GDM1 (cell line): ENCODE data around the gene FAM193A.
"Not testable (repeated sequence)": the region's sequence is repeated elsewhere in the genome, so short reads cannot be mapped to it uniquely, and the experiment has no call there.

Experiments
- DNase-seq: peaks from one replicate; lab custom pipeline; 2025; lab: John Stamatoyannopoulos, UW

The FAM193A gene

GRCh38 chr4:2618729-2619128, 82.3 kb downstream of the FAM193A start:
- not testable (repeated sequence) for DNase-seq

GRCh38 chr4:2619459-2619858, 83.0 kb downstream of the FAM193A start:
- no peak for DNase-seq

- no peak for DNase-seq
Observed at GRCh38 chr4:2621419-2621818, 85.0 kb downstream of the FAM193A start.

GRCh38 chr4:2623442-2623841, 87.0 kb downstream of the FAM193A start:
- DNase-seq, result no peak

GRCh38 chr4:2624782-2625530, 88.5 kb downstream of the FAM193A start:
- DNase-seq, result no peak

GRCh38 chr4:2626231-2626630, 89.8 kb downstream of the FAM193A start:
- no peak for DNase-seq

GRCh38 chr4:2630556-2631273, 94.3 kb downstream of the FAM193A start:
- no peak for DNase-seq

- no peak for DNase-seq
Observed at GRCh38 chr4:2634014-2634413, 97.6 kb downstream of the FAM193A start.

- no peak for DNase-seq
Observed at GRCh38 chr4:2636331-2636730, 99.9 kb downstream of the FAM193A start.

- not testable (repeated sequence) for DNase-seq
Observed at GRCh38 chr4:2636994-2637393, 100.5 kb downstream of the FAM193A start.

- DNase-seq, result no peak
Observed at GRCh38 chr4:2637956-2638552, 101.6 kb downstream of the FAM193A start.

- DNase-seq, result no peak
Observed at GRCh38 chr4:2638730-2639129, 102.3 kb downstream of the FAM193A start.

- no peak for DNase-seq
Observed at GRCh38 chr4:2642968-2643367, 106.5 kb downstream of the FAM193A start.

- DNase-seq, result no peak
Observed at GRCh38 chr4:2643555-2643954, 107.1 kb downstream of the FAM193A start.

GRCh38 chr4:2646396-2647149, 110.1 kb downstream of the FAM193A start:
- no peak for DNase-seq

- no peak for DNase-seq
Observed at GRCh38 chr4:2647403-2648158, 111.1 kb downstream of the FAM193A start.

- DNase-seq, result no peak
Observed at GRCh38 chr4:2648159-2648814, 111.8 kb downstream of the FAM193A start.

- no peak for DNase-seq
Observed at GRCh38 chr4:2649604-2650114, 113.2 kb downstream of the FAM193A start.

GRCh38 chr4:2650276-2650675, 113.8 kb downstream of the FAM193A start:
- no peak for DNase-seq

- no peak for DNase-seq
Observed at GRCh38 chr4:2651546-2651945, 115.1 kb downstream of the FAM193A start.

- DNase-seq, result no peak
Observed at GRCh38 chr4:2651998-2652397, 115.6 kb downstream of the FAM193A start.
